Transverse colon (tissue), 4 donors: Measurements from ENCODE around the gene TRIP10. TPM values are rescaled to one million over a fixed set of nuclear protein-coding genes. Genes with fewer than 3 reads are reported as not detected.

Source experiments
- DNase-seq: peaks from one replicate; pipeline ENCODE4 v3.0.0-alpha.2; 2019
- H3K27ac ChIP-seq, 4 donors: fragments of 200-600 bp; sonication (generic); 2 replicates each; pipeline ENCODE4 v1.5.1; 2016 to 2018; ENCODE audit warnings: inconsistent platforms in 4 of 4
- H3K27me3 ChIP-seq: fragments of 200-600 bp; sonication (generic); 2 replicates; pipeline ENCODE4 v1.5.1; 2017; ENCODE audit warnings: inconsistent platforms
- H3K36me3 ChIP-seq, 4 donors: fragments of 200-600 bp; sonication (generic); 2 replicates each; pipeline ENCODE4 v1.5.1; 2017 to 2019; ENCODE audit warnings: inconsistent platforms in 4 of 4
- H3K4me1 ChIP-seq, 4 donors: fragments of 200-600 bp; sonication (generic); 2 replicates each; pipeline ENCODE4 v1.5.1; 2017 to 2020; ENCODE audit warnings: inconsistent platforms in 4 of 4
- H3K4me3 ChIP-seq, 4 donors: fragments of 200-600 bp; sonication (generic); 1 replicate in 1 of 4; 2 replicates in 3 of 4; pipeline versions ENCODE4 v1.5.1 to v1.6.1; 2017 to 2019; ENCODE audit warnings: inconsistent platforms in 4 of 4
- H3K9me3 ChIP-seq, 2 donors: fragments of 200-600 bp; sonication (generic); 2 replicates each; pipeline ENCODE4 v1.5.1; 2017 to 2019; ENCODE audit warnings: inconsistent platforms in 2 of 2
- CTCF ChIP-seq, 5 experiments: fragments of 200-600 bp in 3 of 5; fragments of 450-650 bp in 2 of 5; sonication (generic) in 3 of 5; IDR thresholded peaks; 1 replicate in 2 of 5; 2 replicates in 3 of 5; pipeline ENCODE4 v1.5.1; 2016 to 2017; ENCODE audit warnings: antibody characterized with exemption in 5 of 5, inconsistent platforms in 3 of 5, mild to moderate bottlenecking in 2 of 5, moderate library complexity in 1 of 5
- EP300 ChIP-seq: sonication (generic); formaldehyde crosslinking; IDR thresholded peaks from one replicate; pipeline ENCODE4 v1.6.1; 2017; ENCODE audit warnings: antibody characterized with exemption, low read depth
- POLR2A ChIP-seq: fragments of 450-650 bp; IDR thresholded peaks from one replicate; pipeline ENCODE4 v1.6.1; 2016; ENCODE audit warnings: antibody characterized with exemption, mild to moderate bottlenecking, moderate library complexity
- POLR2AphosphoS5 ChIP-seq, 3 donors: sonication (generic); formaldehyde crosslinking; IDR thresholded peaks; one replicate each; pipeline ENCODE4 v1.6.1; 2016; ENCODE audit warnings: antibody characterized with exemption in 3 of 3
- WGBS, 2 donors: methylation state at CpG; one replicate each; pipeline ENCODE4 v1.1.5; 2018; ENCODE audit warnings: low coverage in 1 of 2; 5-methylcytosine and 5-hydroxymethylcytosine counted together
- in situ Hi-C, 4 donors: fragments of 200-750 bp; cut with MboI; loops; one replicate each; pipeline versions ENCODE4 v1.15.0 to v1.15.1; 2017; ENCODE audit warnings: low sequenced_read_pairs in 3 of 4, low pct_ligation_motif_present in 1 of 4, low pct_unique_long_range_greater_than_20kb in 1 of 4
- intact Hi-C: fragments of 100-400 bp; cut with DNase I; formaldehyde crosslinking; loops from one replicate; pipeline ENCODE4 v1.15.1; 2023; ENCODE audit warnings: low total_unique reads
- total RNA-seq, 4 donors: library from RNA; depleted of rRNA; stranded (reverse); fragments of >200 nt; gene quantifications; one replicate each; pipeline ENCODE4 v1.1.0, GENCODE V29; 2016

TRIP10 gene
- total RNA-seq, 4 donors from 2014 or later = 55.5 to 227 (median 78.8) TPM

GRCh38 chr19:6737284-6737872 is 2.1 kb upstream of the TRIP10 start, which contains the start of gene GPR108:
GPR108 (minus strand) TSS chr19:6737580; CDS start chr19:6737576, 4 bp downstream.
- peak; percentile 65 for TF ChIP-seq POLR2A
- TF ChIP-seq POLR2AphosphoS5 (IDR thresholded peaks at IDR 0.05) = peak; percentile 35 to 76 (median 61)
- no peak for TF ChIP-seq CTCF (IDR thresholded peaks at IDR 0.05)
- Histone ChIP-seq H3K4me1 (peaks cover 28 to 47% (median 40%) of the 10 kb centered on the region in 4 donors), H3K27ac (peak within 1 kb of the TSS; percentile 97 to 99 (median 98)), H3K36me3 (no peaks in the 10 kb centered on the region), H3K4me3 (peak within 1 kb of the TSS; percentile 49 to 95 (median 84)), H3K27me3 (no peaks in the 10 kb centered on the region), H3K9me3 (no peaks in the 10 kb centered on the region)
- in situ Hi-C loops = loop anchor here in 3 of 4 donors (5.0 to 25.0 kb wide), 3 partner anchors 125 to 213 kb away; no protein-coding TSS in a partner anchor
- DNase-seq = peak; percentile 100
- intact Hi-C loops = loop anchor here (5.0 kb wide), 1 partner anchor 630 kb away; no protein-coding TSS in a partner anchor
- 1% methylated on average over 47 of the region's 55 CpGs; no CpG with 5 or more reads in 1 of the 2 donors for WGBS, 2 donors

- WGBS, 2 donors = 0 to 7% methylated on average over 1 to 13 of the region's 13 CpGs
Measured at GRCh38 chr19:6737873-6738786, 1.4 kb upstream of the TRIP10 start.

GRCh38 chr19:6738787-6739389 is 592 bp upstream of the TRIP10 start:
- peaks cover 29 to 55% (median 44%) of the 10 kb centered on the region in 4 donors for H3K4me1 ChIP-seq
- peak overlapping the region; percentile 91 to 99 (median 97) for H3K27ac ChIP-seq
- in situ Hi-C loops (loop anchor here in 3 of 4 donors (5.0 to 25.0 kb wide), 3 partner anchors 123 to 214 kb away; no protein-coding TSS in a partner anchor), intact Hi-C loops (loop anchor here (5.0 kb wide), 1 partner anchor 628 kb away; no protein-coding TSS in a partner anchor)
- H3K9me3 ChIP-seq = no peaks in the 10 kb centered on the region
- peak; percentile 75 for DNase-seq
- no peaks in the 10 kb centered on the region for H3K27me3 ChIP-seq
- WGBS, 2 donors = 10% methylated on average over 24 of the region's 24 CpGs; no CpG with 5 or more reads in 1 of the 2 donors
- TF ChIP-seq CTCF (IDR thresholded peaks at IDR 0.05) (peak in 1 of 5 experiments; percentile 3), POLR2A (no peak), EP300 (no peak), POLR2AphosphoS5 (IDR thresholded peaks at IDR 0.05) (peak in 1 of 3 donors; percentile 22)
- H3K36me3 ChIP-seq = no peaks in the 10 kb centered on the region
- H3K4me3 ChIP-seq = peak overlapping the region; percentile 0 to 78 (median 63)

More at GRCh38 chr19:6737873-6738786, 1.4 kb upstream of the TRIP10 start:
- H3K27me3 ChIP-seq = no peaks in the 10 kb centered on the region
- no peaks in the 10 kb centered on the region for H3K36me3 ChIP-seq
- no peaks in the 10 kb centered on the region for H3K9me3 ChIP-seq
- peaks cover 28 to 48% (median 42%) of the 10 kb centered on the region in 4 donors for H3K4me1 ChIP-seq
- DNase-seq = peak; percentile 97
- peak overlapping the region in 1 of 4 donors; percentile 53 for H3K4me3 ChIP-seq
- in situ Hi-C loops (loop anchor here in 3 of 4 donors (5.0 to 25.0 kb wide), 3 partner anchors 124 to 213 kb away; no protein-coding TSS in a partner anchor), intact Hi-C loops (loop anchor here (5.0 kb wide), 1 partner anchor 629 kb away; no protein-coding TSS in a partner anchor)
- peak overlapping the region; percentile 91 to 99 (median 97) for H3K27ac ChIP-seq
- no peak for TF ChIP-seq EP300
- TF ChIP-seq POLR2AphosphoS5 (IDR thresholded peaks at IDR 0.05) = peak; percentile 3 to 81 (median 74)
- TF ChIP-seq POLR2A = no peak
- peak; percentile 59 to 90 (median 60) for TF ChIP-seq CTCF (IDR thresholded peaks at IDR 0.05)
